Kasumi-1 (cell line): ENCODE data around the gene OCSTAMP.

Source experiments
- DNase-seq, 2 experiments: peaks; one replicate each; lab custom pipeline; 2025; lab: John Stamatoyannopoulos, UW

The OCSTAMP gene, protein sequence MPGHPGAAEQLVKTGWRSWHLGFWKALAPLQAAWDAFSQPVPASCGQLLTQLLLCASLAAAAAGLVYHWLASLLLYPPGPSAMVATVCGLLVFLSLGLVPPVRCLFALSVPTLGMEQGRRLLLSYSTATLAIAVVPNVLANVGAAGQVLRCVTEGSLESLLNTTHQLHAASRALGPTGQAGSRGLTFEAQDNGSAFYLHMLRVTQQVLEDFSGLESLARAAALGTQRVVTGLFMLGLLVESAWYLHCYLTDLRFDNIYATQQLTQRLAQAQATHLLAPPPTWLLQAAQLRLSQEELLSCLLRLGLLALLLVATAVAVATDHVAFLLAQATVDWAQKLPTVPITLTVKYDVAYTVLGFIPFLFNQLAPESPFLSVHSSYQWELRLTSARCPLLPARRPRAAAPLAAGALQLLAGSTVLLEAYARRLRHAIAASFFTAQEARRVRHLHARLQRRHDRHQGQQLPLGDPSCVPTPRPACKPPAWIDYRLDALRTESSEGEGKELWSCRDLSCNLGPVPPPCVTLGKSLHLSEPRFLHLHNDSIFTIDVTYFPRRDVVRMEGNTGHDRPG

DNA sequence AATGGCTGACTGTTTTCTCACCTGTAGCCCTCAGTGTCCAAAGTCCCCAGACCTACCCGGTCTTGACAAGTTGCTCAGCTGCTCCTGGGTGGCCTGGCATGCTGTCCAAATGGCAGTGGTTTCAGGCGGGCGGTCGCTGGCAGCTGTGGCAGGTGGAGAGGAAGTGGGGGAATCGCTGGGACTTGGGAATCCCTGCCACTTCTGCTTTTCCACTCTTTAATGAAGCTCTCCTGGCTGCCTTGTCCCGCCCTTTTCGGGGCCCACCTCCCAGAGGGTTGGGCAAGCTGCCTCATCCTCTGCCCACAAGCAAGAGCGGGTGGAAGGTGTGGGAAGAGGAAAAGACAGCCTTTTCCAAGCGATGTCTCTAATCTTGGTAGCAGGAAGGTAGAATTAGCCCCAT is at the start of gene OCSTAMP:
OCSTAMP (minus strand) TSS at position 194 of the 400 bp plus-strand sequence; CDS start at position 100, 94 bp downstream.
- DNase-seq = peak; percentile 47 to 60

DNA sequence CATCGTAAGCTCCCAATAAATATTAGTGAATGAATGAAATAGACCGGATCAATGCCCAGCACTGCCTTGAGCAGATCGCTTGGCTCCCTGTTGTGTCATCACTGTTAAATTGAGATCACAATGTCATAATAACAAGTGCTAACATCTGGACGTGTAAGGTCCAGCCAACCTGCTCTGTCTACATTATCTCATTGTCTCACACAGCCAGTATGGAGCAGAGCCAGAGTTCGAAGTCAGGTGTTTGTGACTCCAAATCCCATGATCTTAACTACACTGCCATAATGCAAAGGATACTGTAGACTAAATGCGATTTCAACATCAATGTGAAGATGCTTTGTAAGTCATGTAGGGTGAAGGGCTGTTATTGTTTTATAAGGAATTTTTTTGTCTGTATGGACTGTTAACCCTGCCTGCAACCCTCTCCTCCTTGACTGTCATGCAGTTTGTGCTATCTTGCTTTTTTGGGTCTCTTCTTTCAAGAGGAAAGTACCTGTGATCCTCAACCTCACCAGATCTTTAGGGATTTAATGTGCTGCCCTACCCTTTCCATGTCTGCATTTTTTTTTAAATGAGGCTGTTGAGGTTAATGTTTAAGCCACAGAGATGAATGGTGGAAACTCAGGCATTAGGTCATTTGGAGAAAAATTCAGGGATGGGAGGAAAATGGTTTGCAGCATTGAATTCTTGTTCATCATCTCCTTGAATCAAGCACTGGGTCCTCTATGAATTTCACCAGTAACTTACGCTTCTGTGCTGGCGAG is 49.0 kb upstream of the OCSTAMP start:
- no peak for DNase-seq

DNA sequence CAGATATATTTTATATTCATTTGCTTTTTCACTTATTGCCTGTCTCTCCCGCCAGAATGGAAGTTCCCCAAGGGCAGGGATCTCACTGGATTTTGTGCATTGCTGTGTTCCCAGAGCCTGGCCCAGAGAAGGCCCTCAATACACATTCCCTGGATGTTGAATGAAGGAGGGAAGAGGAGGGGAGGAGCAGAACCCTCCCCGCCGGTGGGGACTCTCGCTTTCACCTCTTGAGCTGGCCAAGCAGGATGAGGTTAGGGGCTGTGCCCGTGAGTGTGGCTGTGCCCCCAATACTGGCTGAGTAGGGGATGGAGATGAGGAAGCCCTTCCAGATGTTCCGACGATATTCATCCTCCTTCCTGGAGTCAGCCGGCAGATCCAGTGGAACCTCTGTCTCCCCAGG is 45.5 kb upstream of the OCSTAMP start:
- DNase-seq = no peak

DNA sequence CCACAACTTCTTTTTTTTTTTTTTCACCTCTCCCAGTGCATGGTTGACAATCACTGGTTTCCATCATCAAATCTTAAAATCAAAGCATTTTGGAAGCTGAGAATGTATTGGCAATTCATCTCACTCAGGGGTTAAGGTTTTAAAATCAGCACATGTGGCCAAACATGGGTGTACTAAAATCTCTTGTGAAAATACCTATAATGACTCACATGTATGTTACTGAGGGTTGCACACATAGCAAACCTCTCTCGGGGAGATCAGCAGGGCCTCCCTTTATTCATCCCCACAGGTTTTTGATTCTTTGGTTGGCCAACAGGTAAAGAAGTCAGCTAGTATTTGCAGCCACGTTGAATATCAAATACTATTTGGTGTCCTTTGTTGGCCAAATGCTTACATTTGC is 44.3 kb upstream of the OCSTAMP start:
- no peak for DNase-seq

- DNase-seq = no peak
Measured at GRCh38 chr20:46592580-46593362, 42.3 kb upstream of the OCSTAMP start.

DNA sequence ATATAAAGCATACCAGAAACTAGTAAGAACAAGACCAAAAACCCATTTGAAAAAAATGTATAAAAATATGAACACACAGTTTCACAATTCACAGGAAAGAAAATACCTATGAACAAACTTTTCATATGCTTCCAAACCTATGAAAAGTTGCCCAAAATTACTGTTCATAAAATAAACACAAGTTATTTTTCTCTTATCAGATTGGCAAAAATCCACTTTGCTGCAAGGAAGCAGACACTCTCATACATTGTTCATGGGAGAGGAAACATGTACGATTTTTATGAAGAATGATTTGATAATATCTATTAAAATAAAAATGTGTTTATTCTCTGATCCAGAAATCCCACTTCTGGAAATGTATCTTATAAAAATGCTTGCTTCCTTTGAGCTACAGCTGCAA is 40.0 kb upstream of the OCSTAMP start:
- DNase-seq = no peak

GRCh38 chr20:46588532-46589511 is 38.4 kb upstream of the OCSTAMP start:
- DNase-seq = no peak

DNA sequence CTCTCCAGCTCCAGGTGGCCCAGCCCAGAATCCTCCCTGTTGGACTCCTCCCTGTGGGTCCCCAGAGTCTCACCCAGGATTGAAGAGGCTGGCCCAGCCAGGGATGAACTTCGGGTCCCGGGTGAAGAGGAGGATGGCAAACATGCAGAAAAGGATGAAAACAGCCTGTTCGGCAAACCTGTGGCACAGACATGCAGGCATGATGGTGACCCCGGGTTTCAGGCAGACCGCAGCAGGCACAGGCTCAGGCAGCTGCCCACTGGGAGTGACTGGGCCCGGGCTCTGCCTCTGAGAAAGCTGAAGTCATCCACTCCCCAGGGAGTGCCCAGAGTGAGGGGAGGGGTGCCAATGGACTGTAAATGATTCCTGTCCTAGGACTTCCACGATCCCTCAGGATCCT is 37.5 kb upstream of the OCSTAMP start:
- DNase-seq = no peak

- DNase-seq = no peak
Measured at GRCh38 chr20:46586724-46587123, 36.3 kb upstream of the OCSTAMP start.

DNA sequence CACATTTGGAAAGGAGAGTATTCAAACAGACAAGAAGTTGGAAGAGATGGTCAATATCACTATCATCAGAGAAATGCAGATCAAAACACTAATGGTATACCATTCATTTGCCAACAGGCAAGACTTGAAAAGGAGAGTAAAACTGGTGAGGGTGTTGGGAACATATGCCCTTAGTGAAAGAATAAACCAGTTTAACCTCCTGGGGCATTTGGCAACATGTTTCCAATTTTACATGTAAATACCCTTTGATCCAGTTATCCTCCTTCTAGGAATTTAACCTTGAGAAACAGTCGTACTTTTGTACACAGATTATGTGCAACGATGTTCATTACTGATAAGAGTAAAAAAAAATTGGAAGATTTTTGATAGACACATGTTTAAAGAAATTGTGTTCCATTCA is 34.1 kb upstream of the OCSTAMP start:
- no peak for DNase-seq

DNA sequence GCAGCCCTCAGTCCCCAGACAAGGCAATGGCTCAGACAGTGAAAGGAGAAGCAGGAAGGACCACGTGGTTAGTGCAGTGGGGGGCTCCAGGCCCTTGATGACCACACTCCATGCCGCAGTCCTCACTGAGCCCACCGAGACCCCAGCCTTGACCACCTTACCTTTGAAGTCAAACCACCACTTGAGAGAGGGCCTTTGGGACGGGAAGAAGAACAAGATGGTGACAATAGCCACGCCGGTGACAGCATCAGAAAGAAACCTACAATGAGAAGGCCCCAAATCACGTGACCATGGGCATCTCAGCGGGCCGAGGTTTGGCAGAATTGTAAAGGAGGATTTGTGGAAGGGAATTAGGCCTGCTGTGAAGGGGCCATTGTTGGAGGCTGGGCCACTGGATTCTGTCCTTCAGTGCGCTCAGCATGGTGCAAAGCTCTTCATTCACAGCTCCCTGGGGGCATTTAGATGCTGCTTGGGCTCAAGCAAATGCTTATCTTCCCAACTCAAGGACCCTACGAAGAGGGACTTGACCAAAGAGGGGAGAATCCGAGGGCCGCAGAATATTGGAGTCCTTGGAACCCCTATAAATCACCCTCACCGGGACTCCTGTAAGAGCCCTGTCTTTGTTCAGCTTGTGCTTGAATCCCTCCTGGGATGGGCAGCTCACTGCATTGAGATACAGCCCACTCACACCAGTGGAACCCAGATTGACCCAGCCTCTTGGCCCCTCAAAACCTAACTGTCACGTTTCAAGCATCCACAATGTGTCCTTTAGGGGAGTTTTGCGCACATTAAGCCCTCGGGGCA is 33.2 kb upstream of the OCSTAMP start:
- DNase-seq = no peak

GRCh38 chr20:46582648-46583047 is 32.2 kb upstream of the OCSTAMP start:
- no peak for DNase-seq

DNA sequence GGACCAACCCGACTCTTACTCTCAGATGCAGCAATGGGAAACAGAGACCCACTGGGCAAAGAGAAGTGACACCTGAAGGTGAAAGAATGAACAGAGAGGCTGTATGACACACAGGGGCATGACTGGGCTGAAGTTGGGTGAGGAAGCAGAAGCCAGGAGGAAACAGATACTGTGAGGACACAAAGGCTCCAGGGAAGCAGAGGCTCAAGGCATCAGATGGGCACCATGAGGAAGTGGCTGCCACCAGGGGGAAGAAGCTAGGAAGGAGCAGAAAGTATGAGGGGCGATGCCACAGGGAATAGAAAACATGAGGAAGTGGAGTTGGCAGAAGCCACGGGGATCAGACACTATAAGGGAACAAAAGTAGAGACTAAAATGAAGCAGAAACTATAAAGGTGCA is 30.9 kb upstream of the OCSTAMP start:
- DNase-seq = no peak

DNA sequence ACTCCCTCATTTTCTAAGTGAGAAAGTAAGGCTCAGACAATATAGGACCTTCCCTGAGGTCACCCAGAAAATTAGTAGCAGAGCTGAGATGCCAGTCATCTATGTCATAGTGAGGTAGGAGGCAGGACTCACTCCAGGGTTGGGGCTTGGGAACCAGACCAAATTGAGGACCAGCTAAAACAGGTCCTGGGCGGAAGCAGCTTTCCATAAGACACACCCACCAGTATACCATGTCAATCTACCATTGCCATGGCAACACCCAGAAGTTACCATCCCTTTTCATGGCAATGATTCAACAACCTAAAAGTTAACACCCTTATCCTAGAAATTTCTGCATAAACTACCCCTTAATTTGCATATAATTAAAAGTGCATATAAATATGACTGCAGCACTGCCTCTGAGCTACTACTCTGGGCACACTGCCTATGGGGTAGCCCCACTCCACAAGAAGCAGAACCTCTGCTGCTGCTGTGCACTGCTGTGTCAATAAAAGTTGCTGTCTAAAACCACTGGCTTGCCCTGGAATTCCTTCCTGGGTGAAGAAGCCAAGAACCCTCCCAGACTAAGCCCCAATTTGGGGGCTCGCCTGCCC is 30.3 kb upstream of the OCSTAMP start:
- no peak for DNase-seq

- DNase-seq = no peak
Measured at GRCh38 chr20:46578745-46579144, 28.3 kb upstream of the OCSTAMP start.

DNA sequence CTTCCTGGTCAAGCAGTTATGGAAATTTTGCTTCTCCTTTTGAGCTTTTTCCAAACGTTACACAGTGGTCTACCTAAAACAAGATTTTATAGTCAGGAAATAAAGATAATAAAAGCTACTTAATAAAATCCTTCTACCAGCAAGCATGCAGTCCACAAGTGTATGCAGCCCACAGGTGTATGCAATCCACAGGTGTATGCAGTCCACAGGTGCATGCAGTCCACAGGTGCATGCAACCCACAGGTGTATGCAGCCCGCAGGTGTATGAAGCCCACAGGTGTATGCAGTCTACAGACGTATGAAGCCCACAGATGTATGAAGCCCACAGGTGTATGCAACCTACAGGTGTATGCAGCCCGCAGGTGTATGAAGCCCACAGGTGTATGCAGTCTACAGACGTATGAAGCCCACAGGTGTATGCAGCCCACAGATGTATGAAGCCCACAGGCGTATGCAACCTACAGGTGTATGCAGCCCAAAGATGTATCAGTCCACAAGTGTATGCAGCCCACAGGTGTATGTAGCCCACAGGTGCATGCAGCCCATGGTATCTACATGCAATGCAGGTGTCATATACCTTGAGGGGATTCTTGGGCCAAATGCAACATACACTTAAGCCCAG is 26.4 kb upstream of the OCSTAMP start:
- DNase-seq = no peak

GRCh38 chr20:46575937-46576461 is 25.5 kb upstream of the OCSTAMP start:
- DNase-seq = no peak

GRCh38 chr20:46575394-46575793 is 24.9 kb upstream of the OCSTAMP start:
- DNase-seq = no peak
